HepG2 (cell line): ENCODE measurements around the gene PHKG2. TPM values are rescaled to one million over a fixed set of nuclear protein-coding genes. Genes with fewer than 3 reads are reported as not detected.

Source experiments
- ADNP ChIP-seq: sonication (generic); formaldehyde crosslinking; IDR thresholded peaks from 2 replicates; pipeline ENCODE4 v1.4.0; 2020; ENCODE audit warnings: missing genetic modification reagents
- ATF4 ChIP-seq, 2 experiments: fragments of 450-650 bp in 1 of 2; sonication (generic) in 1 of 2; formaldehyde crosslinking; IDR thresholded peaks; 2 replicates each; pipeline versions ENCODE4 v1.5.0 to v1.8.0; 2020 to 2022; ENCODE audit warnings: mild to moderate bottlenecking in 1 of 2, missing genetic modification reagents in 1 of 2
- ELF1 ChIP-seq: sonication (generic); formaldehyde crosslinking; IDR thresholded peaks from 2 replicates; pipeline ENCODE4 v1.4.0; 2020; ENCODE audit warnings: missing genetic modification reagents
- HDAC1 ChIP-seq: sonication (generic); formaldehyde crosslinking; IDR thresholded peaks from 2 replicates; pipeline ENCODE4 v1.5.1; 2020; ENCODE audit warnings: mild to moderate bottlenecking, missing genetic modification reagents
- HES4 ChIP-seq: sonication (generic); formaldehyde crosslinking; IDR thresholded peaks from 2 replicates; pipeline ENCODE4 v1.9.0; 2021; ENCODE audit warnings: mild to moderate bottlenecking, missing genetic modification reagents, borderline replicate concordance
- HNRNPH1 ChIP-seq: fragments of 200-400 bp; formaldehyde crosslinking; optimal IDR thresholded peaks from 2 replicates; pipeline ENCODE3; 2017; ENCODE audit warnings: mild to moderate bottlenecking, low read depth, low read length
- KDM5A ChIP-seq: fragments of 200-600 bp; sonication (generic); IDR thresholded peaks from 2 replicates; pipeline ENCODE4 v1.7.0; 2018; ENCODE audit warnings: antibody characterized with exemption, mild to moderate bottlenecking, low read length, borderline replicate concordance
- MNT ChIP-seq: fragments of 450-650 bp; IDR thresholded peaks from 2 replicates; pipeline ENCODE4 v1.6.1; 2016
- NR2C2 ChIP-seq: sonication (generic); formaldehyde crosslinking; IDR thresholded peaks from 2 replicates; pipeline ENCODE4 v1.4.0; 2020; ENCODE audit warnings: missing genetic modification reagents, mild to moderate bottlenecking, moderate library complexity, borderline replicate concordance
- PAWR ChIP-seq: sonication (generic); formaldehyde crosslinking; IDR thresholded peaks from 2 replicates; pipeline ENCODE4 v1.4.0; 2020; ENCODE audit warnings: missing genetic modification reagents, mild to moderate bottlenecking, borderline replicate concordance
- RFXAP ChIP-seq: sonication (generic); formaldehyde crosslinking; IDR thresholded peaks from 2 replicates; pipeline ENCODE4 v1.4.0; 2020; ENCODE audit warnings: missing genetic modification reagents, borderline replicate concordance
- SKI ChIP-seq: fragments of 450-650 bp; IDR thresholded peaks from one replicate; pipeline ENCODE4 v1.6.1; 2018; ENCODE audit warnings: mild to moderate bottlenecking; ENCODE audit not compliant: partially characterized antibody
- SP2 ChIP-seq: sonication (generic); formaldehyde crosslinking; IDR thresholded peaks from 2 replicates; pipeline ENCODE4 v1.5.1; 2020; ENCODE audit warnings: mild to moderate bottlenecking, missing genetic modification reagents
- TCF7L2 ChIP-seq: IDR thresholded peaks from 2 replicates; pipeline ENCODE4 v1.6.1; 2011; ENCODE audit warnings: mild to moderate bottlenecking, low read depth, low read length, moderate library complexity
- TFE3 ChIP-seq: IDR thresholded peaks from 2 replicates; pipeline ENCODE4 v1.6.1; 2016
- YEATS2 ChIP-seq: sonication (generic); formaldehyde crosslinking; IDR thresholded peaks from 2 replicates; pipeline ENCODE4 v1.4.0; 2020; ENCODE audit warnings: missing genetic modification reagents, borderline replicate concordance
- ZBTB10 ChIP-seq: sonication (generic); formaldehyde crosslinking; IDR thresholded peaks from 2 replicates; pipeline ENCODE4 v1.4.0; 2020; ENCODE audit warnings: missing genetic modification reagents, borderline replicate concordance
- polyA plus RNA-seq, 8 experiments: library from polyadenylated mRNA; depleted of rRNA in 3 of 8; stranded (reverse) in 7 of 8; unstranded in 1 of 8; fragments of >200 nt; fragmentation: Illumina TruSeq in 4 of 8; extraction: Trizol in 4 of 8; gene quantifications; 2 replicates each; pipeline versions ENCODE4 v1.2.1 to v1.2.3, GENCODE V29; 2011 to 2016; ENCODE audit warnings: low read depth in 4 of 8, missing spikeins in 1 of 8, mixed read lengths in 1 of 8; ENCODE audit not compliant: insufficient read depth in 1 of 8
- total RNA-seq, 5 experiments: library from RNA; depleted of rRNA; stranded (reverse); fragments of >200 nt; fragmentation: Illumina TruSeq; extraction: Trizol; gene quantifications; 2 replicates each; pipeline ENCODE4 v1.2.3, GENCODE V29; 2016; ENCODE audit warnings: low read depth in 1 of 5
- TF ChIP-seq, protein P1 (sequence below): sonication (generic); formaldehyde crosslinking; IDR thresholded peaks from 2 replicates; pipeline ENCODE4 v1.9.0; 2022; ENCODE audit warnings: low read depth, missing genetic modification reagents

PHKG2 gene
- total and polyA plus RNA-seq, 2 of the 13 experiments (the other 11 are each of a cell fraction or from before 2014, with no cell fraction given): 37.4 to 42.1 TPM

GRCh38 chr16:30747799-30748633, at the start of gene PHKG2 (continued):
- TF ChIP-seq ZBTB10 (CRISPR knock-in tag) (no peak), SKI (peak; percentile 66), MNT (peak; percentile 87), SP2 (peak; percentile 81), HNRNPH1 (no peak), HES4 (no peak), RFXAP (CRISPR knock-in tag) (peak; percentile 97), ATF4 (CRISPR knock-in tag; IDR thresholded peaks at IDR 0.05) (no peak), TCF7L2 (no peak), HDAC1 (peak; percentile 80), ADNP (CRISPR knock-in tag) (no peak), TFE3 (CRISPR knock-in tag) (peak; percentile 80; the same call in 1 of the 2 replicates), NR2C2 (CRISPR knock-in tag) (peak; percentile 30; the same call in 1 of the 2 replicates), ELF1 (CRISPR knock-in tag) (peak; percentile 100), YEATS2 (CRISPR knock-in tag) (peak; percentile 83), PAWR (CRISPR knock-in tag) (no peak), KDM5A (peak; percentile 36; the same call in 1 of the 2 replicates)
- TF ChIP-seq, protein P1, sequence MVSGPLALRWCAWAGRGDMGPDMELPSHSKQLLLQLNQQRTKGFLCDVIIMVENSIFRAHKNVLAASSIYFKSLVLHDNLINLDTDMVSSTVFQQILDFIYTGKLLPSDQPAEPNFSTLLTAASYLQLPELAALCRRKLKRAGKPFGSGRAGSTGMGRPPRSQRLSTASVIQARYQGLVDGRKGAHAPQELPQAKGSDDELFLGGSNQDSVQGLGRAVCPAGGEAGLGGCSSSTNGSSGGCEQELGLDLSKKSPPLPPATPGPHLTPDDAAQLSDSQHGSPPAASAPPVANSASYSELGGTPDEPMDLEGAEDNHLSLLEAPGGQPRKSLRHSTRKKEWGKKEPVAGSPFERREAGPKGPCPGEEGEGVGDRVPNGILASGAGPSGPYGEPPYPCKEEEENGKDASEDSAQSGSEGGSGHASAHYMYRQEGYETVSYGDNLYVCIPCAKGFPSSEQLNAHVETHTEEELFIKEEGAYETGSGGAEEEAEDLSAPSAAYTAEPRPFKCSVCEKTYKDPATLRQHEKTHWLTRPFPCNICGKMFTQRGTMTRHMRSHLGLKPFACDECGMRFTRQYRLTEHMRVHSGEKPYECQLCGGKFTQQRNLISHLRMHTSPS (CRISPR knock-in tag): no peak
